ENCODE data around the gene PPP1R12B.
"Not testable (repeated sequence)": the region's sequence is repeated elsewhere in the genome, so short reads cannot be mapped to it uniquely, and the experiment has no call there.

PPP1R12B gene

DNA sequence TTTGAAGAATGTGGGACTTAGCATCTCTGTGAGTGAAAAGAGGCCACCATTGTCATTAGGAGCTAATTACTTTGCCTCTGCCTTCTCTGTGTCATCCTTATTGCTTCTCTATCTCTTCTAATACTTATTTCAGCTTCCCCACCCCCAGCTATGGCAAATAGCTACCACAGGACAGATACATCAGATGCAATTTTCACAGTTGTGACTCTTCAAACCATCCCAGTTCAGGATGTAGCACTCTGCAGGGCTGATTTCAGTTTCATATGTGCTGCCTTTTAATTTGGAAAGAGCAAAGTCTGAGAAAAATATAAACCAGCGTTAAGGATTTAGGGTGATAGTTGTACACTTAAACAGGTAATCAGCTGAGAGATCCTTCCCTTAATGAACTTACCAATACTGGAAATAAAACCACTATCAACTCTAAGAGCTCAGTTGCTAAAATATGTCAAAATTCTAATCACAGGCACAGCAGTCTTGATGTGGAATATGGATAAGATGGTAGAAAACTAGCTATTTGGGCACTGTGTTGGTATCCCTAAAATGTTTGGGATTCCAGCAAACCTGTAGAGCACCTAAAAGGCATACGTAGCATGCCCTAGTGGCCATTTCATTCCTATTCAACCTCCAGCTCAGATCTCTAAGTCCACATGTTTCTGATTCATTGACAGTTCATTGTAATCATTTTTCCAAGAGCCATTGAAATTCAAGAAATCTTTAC lies 213.4 kb downstream of the PPP1R12B start:
- no peak for DNase-seq (ENCODE audit: low read depth in 2 of 2)

DNA sequence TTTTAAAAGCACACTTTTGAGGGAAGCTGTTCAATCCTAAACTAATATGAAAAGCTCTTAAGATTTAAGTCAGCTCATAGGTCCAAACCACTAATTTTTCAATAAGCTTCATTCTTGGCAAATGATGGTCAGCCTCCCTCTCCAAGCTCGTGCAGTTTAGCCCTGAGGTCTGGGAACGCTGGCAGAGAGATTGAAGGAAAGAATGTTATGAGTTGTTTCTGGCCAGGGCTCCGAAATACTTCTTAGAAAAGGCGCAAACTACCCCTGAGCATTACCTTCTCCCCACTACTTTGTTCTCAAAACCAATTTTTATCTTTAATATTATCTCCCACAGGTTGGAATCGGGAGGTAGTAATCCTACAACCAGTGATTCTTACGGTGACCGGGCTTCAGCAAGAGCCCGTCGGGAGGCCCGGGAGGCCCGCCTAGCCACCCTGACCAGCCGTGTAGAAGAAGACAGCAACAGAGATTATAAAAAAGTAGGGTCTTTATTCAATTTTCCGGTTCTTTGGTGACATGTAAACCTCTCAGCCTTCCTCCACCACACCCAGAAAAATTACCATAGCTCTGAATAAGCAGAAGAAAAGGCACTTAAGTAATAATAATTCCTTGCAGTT lies 214.1 kb downstream of the PPP1R12B start:
- no peak for DNase-seq (ENCODE audit: low read depth in 2 of 2)

DNA sequence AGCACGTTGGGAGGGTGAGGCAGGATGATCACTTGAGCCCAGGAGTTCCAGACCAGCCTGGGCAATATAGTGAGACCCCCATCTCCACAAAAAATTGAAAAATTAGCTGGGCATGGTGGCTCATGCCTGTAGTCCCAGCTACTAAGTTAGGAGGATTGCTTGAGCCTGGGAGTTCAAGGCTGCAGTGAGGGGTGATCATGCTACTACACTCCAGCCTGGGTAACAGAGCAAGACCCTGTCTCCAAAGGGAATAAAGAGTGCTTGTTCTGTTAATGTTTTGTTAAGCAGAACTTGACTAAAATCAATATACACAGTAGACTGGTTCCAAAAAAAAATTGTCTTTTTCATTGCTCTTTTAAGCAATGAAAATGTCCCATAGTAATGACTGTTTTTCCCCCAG lies 215.3 kb downstream of the PPP1R12B start:
- no peak for DNase-seq (ENCODE audit: low read depth in 2 of 2)

DNA sequence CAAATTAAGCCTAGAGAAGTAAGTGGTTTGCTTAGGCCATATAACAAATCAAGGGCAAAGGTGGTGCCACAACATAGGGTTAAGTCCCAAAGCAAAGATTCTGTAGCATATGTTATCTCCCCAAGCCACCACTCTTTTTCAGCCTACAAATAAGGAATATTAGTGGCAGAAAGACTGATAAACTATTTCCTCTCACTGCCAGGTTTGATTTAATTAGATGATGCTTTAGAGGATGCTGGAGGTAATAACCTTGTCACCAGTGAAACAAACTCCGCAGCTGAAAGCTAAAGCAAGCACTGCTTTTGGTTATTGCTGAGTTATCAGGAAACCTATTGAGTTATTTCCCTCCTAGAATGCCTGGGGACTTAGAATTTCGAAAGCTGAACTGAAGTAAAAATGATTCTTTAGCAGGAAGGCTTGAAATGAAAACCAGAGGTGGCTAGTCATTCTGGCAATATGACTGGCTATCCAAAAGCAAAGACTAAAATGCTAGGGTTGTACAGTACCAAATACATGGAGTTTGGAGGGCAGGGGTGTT lies 216.5 kb downstream of the PPP1R12B start:
- DNase-seq (ENCODE audit: low read depth in 2 of 2), result no peak

DNA sequence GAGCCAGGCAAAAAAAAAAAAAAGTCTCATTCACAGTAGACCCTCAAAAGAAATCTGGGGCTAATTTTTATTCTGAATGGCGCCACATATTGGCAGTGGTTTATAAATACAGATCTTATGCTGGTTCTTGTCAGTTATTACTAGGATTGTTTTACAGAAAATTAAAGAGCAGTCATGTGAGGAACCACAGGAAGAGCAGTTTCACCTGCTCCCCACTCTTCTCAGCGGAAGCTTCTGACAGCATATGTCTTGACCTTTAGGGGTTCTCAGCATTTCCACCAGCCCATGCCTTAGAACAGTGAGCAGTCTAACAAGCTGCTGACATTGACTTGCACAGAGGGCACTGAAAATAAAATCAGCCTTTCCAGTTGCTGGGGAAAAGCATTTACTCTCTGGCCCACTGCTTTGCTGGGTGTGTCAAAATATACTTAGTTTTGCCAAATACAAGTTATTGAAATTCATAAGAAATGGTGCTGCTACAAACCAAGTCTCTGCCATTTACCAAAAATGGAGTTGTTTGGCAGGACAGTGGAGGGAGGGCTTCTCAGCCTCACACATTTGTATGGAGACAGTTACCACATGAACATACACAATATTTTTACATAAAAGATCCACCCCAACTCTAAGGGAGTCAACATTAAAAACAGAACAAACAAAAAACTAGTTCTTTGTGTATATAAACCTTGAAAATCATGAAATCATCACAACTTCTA lies 217.5 kb downstream of the PPP1R12B start:
- no peak for DNase-seq (ENCODE audit: low read depth in 2 of 2)

DNA sequence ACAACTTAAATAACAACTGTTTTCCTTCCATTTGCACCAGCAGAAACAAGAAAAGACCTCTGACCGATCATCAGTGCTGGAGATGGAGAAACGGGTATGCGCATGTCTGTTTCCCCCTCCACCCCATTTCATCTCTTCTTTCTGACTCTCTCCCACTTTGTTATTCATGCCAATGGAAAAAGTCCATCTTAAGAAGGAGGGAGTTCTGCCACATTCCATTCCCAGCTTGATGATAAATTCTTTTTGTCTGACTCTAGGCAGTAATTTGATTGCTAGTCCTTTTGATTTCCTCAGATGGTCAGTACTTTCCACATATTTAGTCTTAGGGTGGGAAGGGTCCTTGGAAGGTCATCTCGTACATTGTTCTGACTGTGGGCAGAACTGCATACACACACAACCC lies 219.2 kb downstream of the PPP1R12B start:
- no peak for DNase-seq (ENCODE audit: low read depth in 2 of 2)

DNA sequence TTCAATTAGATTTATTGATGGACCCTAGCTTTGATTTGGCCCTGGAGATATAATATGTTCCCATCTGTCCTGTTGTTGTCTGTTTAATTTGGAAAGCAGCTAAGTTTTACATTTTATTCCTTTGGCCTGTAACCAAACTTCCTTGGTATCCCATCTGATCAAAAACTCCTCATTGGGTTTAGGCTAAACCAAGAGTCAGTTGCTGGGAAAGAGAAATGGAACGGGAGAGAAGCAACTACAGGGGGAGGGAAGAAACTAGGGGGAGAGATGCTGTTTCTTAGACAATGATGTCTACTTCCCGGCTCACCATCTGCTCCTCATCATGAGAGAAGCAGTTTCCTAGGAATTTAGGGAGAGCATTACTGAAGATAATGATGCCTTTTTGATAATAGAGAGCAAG lies 219.9 kb downstream of the PPP1R12B start:
- DNase-seq (ENCODE audit: low read depth in 2 of 2), result no peak

DNA sequence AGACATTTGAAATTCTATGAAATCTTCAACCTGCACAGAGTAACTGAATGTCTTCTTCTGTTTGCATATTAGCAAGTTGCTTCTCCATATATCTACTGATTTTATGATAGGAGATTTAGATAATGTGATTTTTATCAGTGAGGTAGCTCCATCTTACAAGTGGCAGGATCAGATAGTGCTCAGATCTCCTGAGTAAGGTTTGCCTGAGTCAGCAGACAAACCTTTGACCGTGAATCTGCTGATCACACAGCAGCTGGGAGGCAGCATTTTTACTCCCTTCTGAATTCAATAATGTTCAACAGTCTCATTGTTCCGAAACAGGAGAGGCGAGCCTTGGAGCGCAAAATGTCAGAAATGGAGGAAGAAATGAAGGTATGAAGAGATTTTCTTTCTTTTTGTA lies 220.3 kb downstream of the PPP1R12B start:
- DNase-seq (ENCODE audit: low read depth in 2 of 2), result no peak

DNA sequence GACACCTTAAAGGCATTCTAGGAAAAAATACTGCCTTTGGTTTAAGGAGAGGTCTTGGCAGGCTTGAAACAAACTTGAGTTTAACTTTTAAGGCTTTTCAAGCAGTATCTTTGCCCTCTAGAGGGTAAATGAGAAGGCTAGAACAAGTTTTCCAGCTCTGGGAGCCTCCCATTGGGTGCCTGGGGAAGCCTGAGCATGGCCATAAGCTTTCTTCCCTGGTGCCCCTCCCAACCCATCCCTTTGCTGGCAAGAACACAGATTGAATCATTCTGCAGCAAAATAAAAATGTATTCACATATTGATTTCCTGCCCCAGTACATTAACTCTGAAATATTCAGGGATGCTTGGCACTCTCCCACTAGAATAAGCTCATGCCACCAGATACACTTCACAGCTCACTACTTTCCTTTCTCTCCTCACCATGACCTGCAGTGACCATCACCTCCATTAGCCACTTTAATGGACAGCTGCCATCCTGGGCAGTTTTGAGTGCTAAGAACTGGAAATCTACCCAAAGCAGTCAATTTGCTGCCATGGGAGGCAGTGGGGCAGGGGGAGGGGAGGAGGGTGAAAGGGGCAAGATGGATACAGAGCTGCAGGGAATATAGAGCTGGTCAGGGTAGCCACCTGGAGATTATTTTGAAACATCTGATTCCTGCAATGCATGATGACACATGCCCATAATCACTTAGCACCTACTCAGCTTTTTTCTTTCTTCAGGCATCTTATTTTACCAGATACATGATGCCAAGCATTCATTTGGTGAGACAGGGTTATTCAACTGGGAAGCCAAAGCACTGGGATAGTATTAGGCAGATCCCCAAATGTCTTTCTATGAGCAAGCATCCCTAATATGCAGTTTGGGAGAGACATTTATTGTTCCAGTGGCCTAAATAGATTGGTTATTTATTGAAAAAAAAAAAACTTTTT lies 221.2 kb downstream of the PPP1R12B start:
- no peak for DNase-seq (ENCODE audit: low read depth in 2 of 2)

DNA sequence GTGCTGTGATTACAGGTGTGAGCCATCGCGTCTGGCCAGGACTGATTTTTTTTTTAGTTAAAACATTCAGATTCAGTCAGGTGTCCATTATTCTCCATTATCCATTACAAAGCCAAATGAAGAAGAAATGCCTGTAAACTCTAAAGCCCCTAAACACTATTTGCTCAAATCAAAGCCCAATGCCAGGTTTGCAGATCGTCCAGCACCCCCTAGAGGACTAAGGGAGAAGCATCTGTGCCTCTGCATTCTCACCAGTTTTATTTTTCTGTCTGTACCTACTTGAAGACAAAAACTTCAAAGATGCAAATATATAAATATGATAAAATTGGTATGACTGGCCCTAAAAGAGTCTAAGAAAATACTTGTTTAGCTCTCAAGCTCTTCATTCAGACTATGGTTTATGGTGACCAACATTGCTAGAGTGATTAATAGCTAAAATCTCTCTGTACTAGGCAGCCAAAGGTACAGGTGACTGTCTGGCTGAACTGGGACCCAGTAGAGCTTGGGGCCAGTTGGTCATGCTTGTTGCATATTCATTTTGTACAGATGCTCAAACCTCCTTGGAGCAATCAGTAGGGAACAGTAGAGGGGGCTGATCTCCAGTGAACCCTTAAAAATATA lies 223.3 kb downstream of the PPP1R12B start:
- DNase-seq (ENCODE audit: low read depth in 2 of 2), result peak in 1 of 2 donors; percentile 11

DNA sequence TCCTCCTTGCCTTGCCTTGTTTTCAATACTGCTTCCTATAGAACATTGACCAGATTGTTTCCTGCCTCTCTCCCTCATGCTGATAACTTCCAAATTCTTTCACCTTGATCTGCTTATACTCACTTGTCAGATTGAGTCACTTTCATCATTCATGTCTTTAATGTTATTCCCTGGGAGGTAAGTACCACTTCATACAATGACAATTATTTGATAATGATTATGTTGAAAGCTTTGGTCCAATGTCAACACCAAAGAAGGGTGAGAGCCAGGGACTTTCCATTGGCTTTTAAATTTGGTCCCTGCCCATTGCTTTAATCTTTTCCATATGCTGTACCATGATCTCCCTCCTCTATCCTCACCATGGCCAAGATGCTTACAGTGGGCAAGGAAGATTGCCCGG lies 224.4 kb downstream of the PPP1R12B start:
- no peak for DNase-seq (ENCODE audit: low read depth in 2 of 2)

DNA sequence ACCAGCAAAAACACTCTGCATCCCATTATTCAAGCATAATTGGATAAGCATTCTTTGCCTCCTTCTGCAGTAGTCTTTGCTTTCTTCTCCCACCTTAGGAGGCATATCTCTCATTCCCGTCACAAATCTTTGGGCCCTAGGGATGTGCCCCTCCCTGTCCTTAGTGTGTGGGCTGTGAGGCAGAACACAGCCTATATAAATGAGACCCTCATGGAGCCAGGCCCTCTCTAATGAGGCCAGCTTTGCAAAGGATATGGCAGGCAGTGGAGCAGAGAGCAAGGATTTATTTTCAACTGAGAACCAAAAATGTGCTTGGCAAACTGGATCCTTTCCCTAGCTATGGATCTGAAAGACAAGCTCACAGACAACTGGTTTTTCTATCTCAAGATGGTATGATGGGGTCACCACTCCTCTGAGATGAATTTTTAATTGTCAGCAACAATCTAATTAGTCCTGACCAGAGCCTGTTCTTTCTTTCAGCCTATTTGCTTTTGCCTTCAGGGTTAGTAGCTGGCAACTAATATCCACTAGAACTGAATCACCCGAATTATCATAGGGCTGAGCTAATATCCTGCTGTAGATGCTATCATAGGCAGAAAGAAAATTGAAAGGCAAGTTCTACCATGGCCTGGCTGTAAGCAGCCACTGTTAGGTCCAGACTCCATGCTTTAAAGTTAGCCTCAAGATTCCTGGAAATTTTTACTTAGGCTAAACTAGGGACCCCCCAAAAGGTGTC lies 227.6 kb downstream of the PPP1R12B start:
- no peak for DNase-seq (ENCODE audit: low read depth in 2 of 2)

DNA sequence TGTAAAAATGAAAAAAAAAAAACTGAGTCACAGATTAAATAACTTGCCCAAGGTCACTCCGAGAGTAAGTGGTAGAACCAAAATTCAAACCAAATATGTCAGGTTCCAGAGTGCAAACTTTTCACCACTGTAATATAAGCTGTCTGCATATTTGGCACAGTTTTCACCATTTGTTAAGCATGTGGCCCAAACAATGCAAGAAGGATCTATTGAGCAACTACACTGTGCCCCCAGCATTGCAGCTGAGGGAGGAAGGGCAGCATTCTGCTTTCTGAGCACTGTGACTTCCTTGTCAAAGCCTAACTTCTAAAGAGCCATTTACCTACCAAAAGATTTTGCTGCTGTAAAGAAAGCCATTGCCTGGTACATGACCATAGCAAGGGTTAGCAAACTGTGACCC lies 228.3 kb downstream of the PPP1R12B start:
- DNase-seq (ENCODE audit: low read depth in 2 of 2), result no peak

DNA sequence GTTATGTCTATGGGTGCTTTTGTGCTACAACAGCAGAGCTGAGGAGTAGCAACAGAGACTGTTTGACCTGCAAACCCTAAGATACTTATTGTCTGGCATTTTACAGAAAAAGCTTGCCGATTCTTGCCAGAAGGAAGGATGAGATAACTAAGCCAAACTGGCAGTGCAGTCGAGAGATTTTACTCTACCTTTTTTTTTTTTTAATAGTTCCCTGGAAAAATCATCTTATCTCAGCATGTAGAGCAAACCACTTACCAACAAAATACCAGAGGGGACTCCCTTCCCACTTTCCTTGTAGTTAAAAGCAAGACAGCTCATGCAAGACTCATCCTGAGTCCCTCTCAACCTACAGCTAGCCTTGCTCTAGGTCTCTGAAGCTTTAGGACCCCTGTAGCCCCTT lies 228.9 kb downstream of the PPP1R12B start:
- no peak for DNase-seq (ENCODE audit: low read depth in 2 of 2)

DNA sequence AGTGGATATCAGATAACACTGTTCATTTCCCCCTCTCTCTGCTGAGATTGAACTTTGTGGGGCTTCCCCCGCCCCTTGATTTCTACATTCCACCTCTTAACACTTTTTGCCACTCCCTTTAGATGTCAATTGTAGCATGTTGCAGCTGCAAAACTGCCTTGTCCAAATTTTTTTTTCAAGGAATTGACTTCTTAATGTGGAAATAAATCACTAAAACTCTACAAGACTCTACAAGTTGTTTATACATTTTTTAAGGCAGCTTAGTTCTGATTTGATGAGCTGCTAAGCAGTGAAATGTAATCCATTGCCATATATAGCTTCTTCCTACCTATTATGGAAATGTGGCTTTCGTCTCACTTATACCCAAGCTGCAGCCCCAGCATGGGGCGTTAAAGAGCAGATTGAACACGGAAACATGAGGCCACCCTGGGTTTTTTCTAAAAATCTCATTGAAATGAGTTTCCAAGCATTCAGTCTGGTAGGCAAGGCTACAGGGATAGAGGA lies 229.6 kb downstream of the PPP1R12B start:
- DNase-seq (ENCODE audit: low read depth in 2 of 2), result no peak

DNA sequence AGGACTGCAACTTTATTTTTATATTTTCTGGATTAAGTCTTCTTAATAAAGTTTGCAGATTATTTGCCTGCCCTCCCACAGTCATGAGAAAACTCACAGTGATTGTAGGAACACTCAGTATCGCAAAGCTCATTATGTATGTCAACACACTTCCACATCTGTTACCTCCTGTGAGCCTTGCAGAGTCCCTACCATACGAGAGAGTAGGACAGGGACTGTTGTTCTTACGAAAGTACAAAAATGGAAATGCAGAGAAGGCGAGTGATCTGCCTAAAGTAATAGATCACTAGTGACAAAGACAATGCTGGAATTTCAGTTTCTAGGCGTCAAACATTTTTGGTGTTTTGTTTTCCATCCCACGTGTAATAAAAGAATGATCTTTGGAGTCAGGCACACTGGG lies 230.1 kb downstream of the PPP1R12B start:
- DNase-seq (ENCODE audit: low read depth in 2 of 2), result no peak

DNA sequence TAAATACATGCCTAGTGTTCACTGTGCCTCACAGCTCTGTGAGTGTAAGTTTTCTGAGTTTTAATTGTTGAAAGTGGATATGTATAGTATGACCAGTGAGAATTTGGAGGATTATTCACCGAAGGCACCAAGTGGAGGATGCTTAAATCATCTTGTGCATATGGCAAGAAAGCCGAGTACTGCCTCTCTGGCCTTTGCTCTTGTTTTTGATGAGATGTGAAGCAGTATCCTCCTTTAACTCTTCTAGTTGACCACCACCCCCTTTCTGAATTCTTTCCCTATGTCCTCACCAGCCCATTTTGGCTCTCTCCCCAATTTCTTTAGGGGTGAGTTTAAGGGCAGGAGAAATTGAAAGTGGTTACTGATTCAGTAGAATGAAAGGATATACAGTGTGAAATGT lies 231.3 kb downstream of the PPP1R12B start:
- no peak for DNase-seq (ENCODE audit: low read depth in 2 of 2)

DNA sequence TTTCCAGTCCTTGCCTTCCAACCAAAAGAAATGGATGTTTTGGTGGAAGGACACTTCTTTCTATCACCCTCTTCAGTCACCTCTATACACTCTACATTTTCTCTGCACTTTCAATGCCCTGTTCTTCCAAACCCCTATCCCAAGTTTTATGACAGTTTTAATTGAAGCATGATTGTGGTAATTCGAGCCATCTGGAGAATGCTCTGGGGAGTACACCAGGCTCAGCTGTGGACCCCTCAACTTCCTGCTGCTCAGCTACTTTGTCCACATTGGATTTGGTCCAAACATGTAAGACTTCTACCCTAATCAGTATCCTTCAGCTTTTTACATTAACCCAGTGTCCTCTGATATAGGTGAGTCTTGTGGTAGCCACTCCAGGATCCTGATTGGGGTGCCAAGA lies 232.1 kb downstream of the PPP1R12B start:
- no peak for DNase-seq (ENCODE audit: low read depth in 2 of 2)

DNA sequence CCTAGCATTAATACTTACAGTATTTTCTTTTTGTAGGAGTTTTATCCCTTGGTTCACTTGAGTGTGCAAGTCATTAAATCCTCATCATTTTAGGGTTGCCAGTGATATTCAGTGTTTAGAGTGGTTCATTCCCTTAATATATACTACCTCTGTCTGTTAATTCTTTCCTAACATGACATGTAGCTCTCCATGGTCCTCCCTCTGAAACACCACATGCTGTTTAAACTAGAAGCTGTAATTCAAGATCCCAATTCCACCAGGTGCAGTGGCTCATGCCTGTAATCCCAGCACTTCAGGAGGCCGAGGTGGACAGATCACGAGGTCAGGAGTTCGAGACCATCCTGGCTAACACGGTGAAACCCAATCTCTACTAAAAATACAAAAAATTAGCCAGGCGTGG lies 233.9 kb downstream of the PPP1R12B start:
- not testable (repeated sequence) for DNase-seq (ENCODE audit: low read depth in 2 of 2)

Measured in stimulated activated CD4-positive, alpha-beta T cell treated with anti-CD3 and anti-CD28 coated beads, Interleukin-15, amount 100 ng/mL, for 48 hours (primary cell).